SU-DHL-6 (cell line): ENCODE results near the gene DDIT4.

ENCODE experiments used
- H2AFZ ChIP-seq: fragments of 200-600 bp; sonication (generic); 2 replicates; pipeline ENCODE4 v1.6.1; 2014; ENCODE audit warnings: low read depth, mild to moderate bottlenecking, moderate library complexity, mixed read lengths, antibody characterized with exemption, low read length; ENCODE audit not compliant: severe bottlenecking
- H3F3A ChIP-seq: fragments of 200-600 bp; shearing (Covaris generic); 2 replicates; pipeline ENCODE4 v1.6.0; 2016; ENCODE audit warnings: antibody characterized with exemption, mild to moderate bottlenecking; ENCODE audit not compliant: insufficient read depth
- H3K27ac ChIP-seq: fragments of 200-600 bp; sonication (generic); 2 replicates; pipeline ENCODE4 v1.5.1; 2016; ENCODE audit warnings: low read depth, mild to moderate bottlenecking, low read length, moderate library complexity, mixed read lengths
- H3K27me3 ChIP-seq: fragments of 200-600 bp; sonication (generic), shearing (Covaris generic); 2 replicates; pipeline ENCODE4 v1.6.0; 2014; ENCODE audit warnings: mild to moderate bottlenecking, low read length
- H3K36me3 ChIP-seq: fragments of 200-600 bp; sonication (generic); 2 replicates; pipeline ENCODE4 v1.6.1; 2014; ENCODE audit warnings: mild to moderate bottlenecking, low read length, mixed read lengths
- H3K4me2 ChIP-seq: fragments of 300-600, 200-600 bp; shearing (Covaris generic), sonication (generic); 2 replicates; pipeline ENCODE4 v1.6.0; 2014; ENCODE audit warnings: low read length, low read depth, mild to moderate bottlenecking; ENCODE audit not compliant: poor library complexity, severe bottlenecking
- H3K4me3 ChIP-seq: fragments of 200-600 bp; sonication (generic); 2 replicates; pipeline ENCODE4 v1.5.1; 2014; ENCODE audit warnings: antibody characterized with exemption, low read length, mild to moderate bottlenecking, mixed read lengths; ENCODE audit not compliant: insufficient read depth, poor library complexity, severe bottlenecking
- H3K79me2 ChIP-seq: fragments of 200-600 bp; sonication (generic); 2 replicates; pipeline ENCODE4 v1.6.1; 2014; ENCODE audit warnings: mild to moderate bottlenecking, low read length, moderate library complexity; ENCODE audit not compliant: insufficient read depth
- H3K9ac ChIP-seq: fragments of 200-600 bp; sonication (generic); 2 replicates; pipeline ENCODE4 v1.7.0; 2014; ENCODE audit warnings: mild to moderate bottlenecking, low read length
- H3K9me2 ChIP-seq: fragments of 200-600 bp; sonication (generic); replicated peaks from 2 replicates; pipeline ENCODE4 v1.6.1; 2014; ENCODE audit warnings: low read length; ENCODE audit not compliant: insufficient read depth
- H3K9me3 ChIP-seq: fragments of 200-600 bp; sonication (generic); 2 replicates; pipeline ENCODE4 v1.6.1; 2014; ENCODE audit warnings: low read length, mixed read lengths; ENCODE audit not compliant: insufficient read depth
- H4K20me1 ChIP-seq: fragments of 200-600 bp; sonication (generic); 2 replicates; pipeline ENCODE4 v1.6.1; 2014; ENCODE audit warnings: low read depth, mild to moderate bottlenecking, antibody characterized with exemption, low read length, moderate library complexity, mixed read lengths
- CTCF ChIP-seq: fragments of 200-600 bp; sonication (generic); IDR thresholded peaks from one replicate; pipeline ENCODE4 v1.5.1; 2017; ENCODE audit warnings: antibody characterized with exemption, mild to moderate bottlenecking, low read length, moderate library complexity; ENCODE audit not compliant: insufficient read depth, poor library complexity, severe bottlenecking
- EZH2phosphoT487 ChIP-seq: fragments of 200-600 bp; sonication (generic), shearing (Covaris generic); conservative IDR thresholded peaks from 2 replicates; pipeline ENCODE4 v1.6.1; 2018; ENCODE audit warnings: mild to moderate bottlenecking, antibody characterized with exemption, low read length, moderate library complexity, mixed read lengths

Gene DDIT4

GRCh38 chr10:72250666-72251065, 23.1 kb upstream of the DDIT4 start:
- Histone ChIP-seq H3K4me2 (no peak overlapping the region), H3K9ac (no peak overlapping the region), H3K36me3 (no peaks in the 10 kb centered on the region), H4K20me1 (no peaks in the 10 kb centered on the region), H2AFZ (no peak overlapping the region), H3K27ac (no peak overlapping the region), H3K9me2 (no peaks in the 10 kb centered on the region), H3K9me3 (no peaks in the 10 kb centered on the region), H3K79me2 (no peaks in the 10 kb centered on the region), H3K4me3 (no peak overlapping the region), H3F3A (peaks cover 22% of the 10 kb centered on the region), H3K27me3 (no peaks in the 10 kb centered on the region)
- no peak for TF ChIP-seq EZH2phosphoT487
- no peak for TF ChIP-seq CTCF

GRCh38 chr10:72251635-72252034, 22.1 kb upstream of the DDIT4 start:
- H3K27ac ChIP-seq, result no peak overlapping the region
- no peaks in the 10 kb centered on the region for H3K9me2 ChIP-seq
- H3K9me3 ChIP-seq, result no peaks in the 10 kb centered on the region
- no peak overlapping the region for H3K4me2 ChIP-seq
- H3K36me3 ChIP-seq, result no peaks in the 10 kb centered on the region
- no peak overlapping the region for H3K4me3 ChIP-seq
- H3K79me2 ChIP-seq, result no peaks in the 10 kb centered on the region
- H3F3A ChIP-seq, result peaks cover 22% of the 10 kb centered on the region
- H4K20me1 ChIP-seq, result no peaks in the 10 kb centered on the region
- TF ChIP-seq CTCF (no peak), EZH2phosphoT487 (no peak)
- H3K9ac ChIP-seq, result no peak overlapping the region
- no peak overlapping the region for H2AFZ ChIP-seq
- H3K27me3 ChIP-seq, result no peaks in the 10 kb centered on the region

- H3K4me3 ChIP-seq, result no peak overlapping the region
- H3K27ac ChIP-seq, result no peak overlapping the region
- no peaks in the 10 kb centered on the region for H4K20me1 ChIP-seq
- no peaks in the 10 kb centered on the region for H3K9me2 ChIP-seq
- no peak overlapping the region for H3K9ac ChIP-seq
- H3K36me3 ChIP-seq, result no peaks in the 10 kb centered on the region
- no peaks in the 10 kb centered on the region for H3K79me2 ChIP-seq
- H3F3A ChIP-seq, result peaks cover 19% of the 10 kb centered on the region
- no peak overlapping the region for H3K4me2 ChIP-seq
- H3K27me3 ChIP-seq, result no peaks in the 10 kb centered on the region
- H3K9me3 ChIP-seq, result no peaks in the 10 kb centered on the region
- TF ChIP-seq EZH2phosphoT487 (no peak), CTCF (no peak)
- H2AFZ ChIP-seq, result no peak overlapping the region
These were observed 20.8 kb upstream of the DDIT4 start for GRCh38 chr10:72252972-72253371.
